Erythroblast (primary cell): ENCODE results near the gene LYRM9.

ENCODE experiments used
- GATA1 ChIP-seq: IDR thresholded peaks from 2 replicates; pipeline ENCODE4 v1.6.1; 2011; ENCODE audit warnings: low read depth, mild to moderate bottlenecking, control low read depth, low read length, moderate library complexity
- POLR2A ChIP-seq: IDR thresholded peaks from 2 replicates; pipeline ENCODE4 v1.6.1; 2011; ENCODE audit warnings: mild to moderate bottlenecking, low read length

DNA sequence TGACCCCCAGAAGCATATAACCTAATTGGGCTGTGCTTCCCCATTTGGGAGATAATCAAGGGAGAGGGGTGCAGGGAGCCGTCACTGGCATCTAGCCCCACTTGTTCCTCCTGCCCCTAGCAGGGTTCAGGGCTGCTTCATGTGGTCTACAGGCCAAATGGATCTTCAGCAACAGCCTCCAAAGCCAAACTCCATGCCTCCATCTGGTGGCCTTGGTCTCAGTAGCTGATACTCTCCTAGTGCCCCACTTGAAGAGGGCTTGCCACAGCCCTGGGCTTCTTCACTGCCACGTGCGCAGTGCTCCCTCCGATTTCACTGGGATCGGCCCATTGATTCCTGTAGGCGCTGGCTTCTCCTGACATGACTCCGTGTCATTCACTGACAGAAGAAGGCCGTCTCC lies 24.6 kb downstream of the LYRM9 start:
- no peak for TF ChIP-seq POLR2A
- TF ChIP-seq GATA1 = no peak
